GM19468 (cell line): ENCODE data around the gene ZNF688.

Experiments
- ATAC-seq: cut with Tn5 transposase; IDR thresholded peaks from one replicate; pipeline ENCODE4 v1.9.1; 2021; ENCODE audit warnings: mild to moderate bottlenecking, moderate library complexity, moderate number of reproducible peaks; ENCODE audit not compliant: unreplicated experiment; ENCODE audit errors: extremely low read depth

ZNF688 gene

DNA sequence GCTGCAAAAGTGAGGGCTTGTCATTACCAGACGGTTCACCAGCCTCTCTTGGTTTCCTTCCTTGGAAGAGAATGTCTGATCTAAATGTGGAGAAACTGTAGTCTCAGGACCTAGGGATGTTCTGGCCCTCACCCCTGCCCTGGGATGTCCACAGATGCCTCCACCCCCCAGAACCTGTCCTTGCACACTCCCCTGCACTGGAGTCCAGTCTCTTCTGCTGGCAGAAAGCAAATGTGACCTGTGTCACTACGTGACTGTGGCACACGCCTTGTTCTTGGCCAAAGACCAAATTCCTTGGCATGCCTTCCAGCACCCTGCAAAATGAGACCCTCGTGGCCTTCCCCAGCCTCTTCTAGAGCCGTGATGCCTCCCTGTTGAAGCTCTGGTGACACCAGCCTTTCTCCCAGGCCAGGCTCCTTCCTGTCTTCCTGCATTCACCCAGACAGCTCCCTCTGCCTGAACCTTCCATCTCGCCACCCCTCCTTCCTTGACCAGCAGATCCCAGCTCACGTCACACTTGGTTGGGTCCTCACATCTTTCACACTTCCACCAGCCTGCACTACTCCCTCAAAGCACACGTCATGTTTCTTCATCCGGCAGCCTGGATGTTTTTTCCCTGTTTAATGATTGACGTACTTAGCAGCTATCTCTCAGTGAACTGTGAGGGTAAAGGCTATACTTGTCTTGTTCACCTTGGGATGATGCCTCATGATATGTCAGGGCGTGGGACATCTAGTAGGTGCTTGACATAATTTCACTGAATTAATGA is 49.5 kb downstream of the ZNF688 start:
- ATAC-seq: no peak

DNA sequence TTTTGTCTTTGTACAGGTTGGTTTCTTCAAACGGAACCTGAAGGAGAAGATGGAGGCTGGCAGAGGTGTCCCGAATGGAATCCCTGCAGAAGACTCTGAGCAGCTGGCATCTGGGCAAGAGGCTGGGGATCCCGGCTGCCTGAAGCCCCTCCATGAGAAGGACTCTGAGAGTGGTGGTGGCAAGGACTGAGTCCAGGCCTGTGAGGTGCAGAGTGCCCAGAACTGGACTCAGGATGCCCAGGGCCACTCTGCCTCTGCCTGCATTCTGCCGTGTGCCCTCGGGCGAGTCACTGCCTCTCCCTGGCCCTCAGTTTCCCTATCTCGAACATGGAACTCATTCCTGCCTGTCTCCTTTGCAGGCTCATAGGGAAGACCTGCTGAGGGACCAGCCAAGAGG is 50.0 kb downstream of the ZNF688 start:
- no peak for ATAC-seq
